Measurements from ENCODE around the gene POC1A.
"Not testable (repeated sequence)": the region's sequence is repeated elsewhere in the genome, so short reads cannot be mapped to it uniquely, and the experiment has no call there.

POC1A gene

DNA sequence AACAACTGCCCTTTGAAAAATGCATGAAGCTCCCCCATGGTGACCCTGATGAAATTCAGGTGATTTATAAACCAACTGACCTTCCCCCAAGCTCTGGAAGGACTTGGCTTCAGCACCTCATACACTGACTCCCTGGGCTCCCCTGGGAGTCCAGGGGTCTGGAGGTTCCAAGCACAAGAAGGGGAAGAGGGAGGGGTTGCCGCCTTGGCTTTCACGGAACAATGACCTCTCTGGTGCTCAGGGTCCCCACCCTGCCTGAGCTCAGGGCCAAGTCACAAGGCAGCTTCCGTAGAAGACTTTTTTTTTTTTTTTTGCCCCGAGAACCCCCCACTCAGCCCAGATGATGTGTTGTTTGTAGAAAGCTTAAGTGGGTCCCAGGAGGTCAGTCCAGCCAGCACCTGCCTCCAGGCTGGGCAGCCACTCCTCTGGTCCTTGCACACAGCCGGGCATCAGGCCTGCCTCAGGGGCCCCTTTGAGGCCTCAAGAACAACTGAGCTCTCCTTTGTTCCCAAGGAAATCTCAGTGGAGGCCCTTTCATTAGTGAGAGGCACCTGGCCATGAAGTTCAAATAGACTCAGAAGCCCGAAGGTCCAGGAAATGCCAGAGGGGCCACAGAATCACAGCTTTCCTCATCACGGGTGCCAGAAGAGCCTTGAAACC is 29.7 kb upstream of the POC1A start:
- no peak for FAIRE-seq

DNA sequence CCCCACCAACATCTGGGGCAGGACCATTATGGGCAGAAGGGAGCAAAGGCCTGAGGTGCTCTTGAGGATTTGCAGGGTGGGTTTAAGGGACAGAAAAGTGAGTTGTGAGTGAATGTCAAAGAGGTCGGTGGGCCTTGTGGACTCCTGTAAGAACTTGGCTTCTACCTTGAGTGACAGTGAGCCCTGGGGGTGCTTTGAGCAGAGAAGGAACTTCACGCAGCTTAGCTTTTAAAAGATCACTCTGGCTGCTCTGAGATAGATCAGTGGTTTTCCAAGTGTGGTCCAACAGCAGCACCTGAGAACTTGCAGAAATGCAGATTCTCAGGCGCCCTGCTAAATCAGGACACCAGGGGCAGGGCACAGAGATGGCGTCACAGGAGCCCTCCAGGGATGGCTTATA is 28.5 kb upstream of the POC1A start:
- FAIRE-seq: no peak

DNA sequence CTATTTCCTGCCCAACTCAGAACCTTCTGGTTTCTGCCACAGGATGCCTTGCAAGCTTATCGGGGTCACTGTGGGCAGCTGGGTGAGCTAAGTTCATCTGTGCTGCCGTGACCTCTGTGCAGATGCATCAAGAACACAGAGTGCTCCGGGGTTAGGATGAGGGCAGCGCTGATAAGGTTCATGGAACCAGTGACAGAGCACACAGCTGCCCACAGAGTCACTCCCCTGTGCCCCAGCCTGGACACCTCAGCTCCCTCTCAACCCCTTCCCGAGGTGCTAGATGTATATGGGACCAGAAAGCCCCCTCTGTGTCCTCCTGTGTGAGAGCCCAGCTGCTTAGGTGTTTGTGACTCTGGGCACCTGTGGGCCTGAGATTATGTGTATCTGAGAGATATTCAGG is 28.0 kb upstream of the POC1A start:
- FAIRE-seq: no peak

DNA sequence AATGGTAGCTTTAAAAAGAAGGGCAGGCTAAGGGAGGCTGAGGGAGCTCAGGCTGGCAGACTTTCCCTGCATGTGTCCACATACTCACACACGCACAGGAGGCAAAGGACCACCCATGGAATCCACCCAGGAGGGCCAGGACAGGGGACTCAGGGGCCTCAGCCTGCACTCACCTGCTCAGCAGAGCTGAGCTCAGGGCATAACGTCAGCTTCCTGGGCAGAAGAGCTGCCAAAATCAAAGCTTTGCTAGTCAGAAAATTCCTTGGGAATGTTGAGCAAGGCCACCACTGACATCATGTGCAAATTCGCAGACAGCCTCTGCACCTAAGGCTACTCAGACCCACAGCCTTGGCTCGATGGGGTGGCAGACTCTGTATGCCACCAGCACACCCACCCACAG is 27.3 kb upstream of the POC1A start:
- FAIRE-seq: no peak

DNA sequence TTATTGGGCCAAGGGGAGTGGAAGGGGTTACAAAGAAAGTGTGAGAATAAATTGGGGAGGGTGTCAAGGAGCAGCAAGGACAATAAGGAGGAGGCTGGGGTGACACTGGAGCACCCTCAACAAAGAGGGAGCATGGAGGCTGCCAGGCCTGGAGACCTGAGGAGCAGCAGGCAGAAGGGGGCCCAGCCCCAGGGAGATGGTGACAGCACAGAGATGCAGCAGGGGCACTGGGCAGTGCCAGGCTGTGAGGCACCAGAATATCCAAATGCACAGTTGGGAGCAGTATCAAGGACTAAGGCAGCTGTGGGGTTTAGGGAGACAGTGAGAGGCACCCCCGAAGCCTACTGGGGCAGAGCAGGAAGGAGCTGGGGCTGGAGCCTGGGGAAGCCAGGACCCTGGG is 24.3 kb upstream of the POC1A start:
- no peak for FAIRE-seq

DNA sequence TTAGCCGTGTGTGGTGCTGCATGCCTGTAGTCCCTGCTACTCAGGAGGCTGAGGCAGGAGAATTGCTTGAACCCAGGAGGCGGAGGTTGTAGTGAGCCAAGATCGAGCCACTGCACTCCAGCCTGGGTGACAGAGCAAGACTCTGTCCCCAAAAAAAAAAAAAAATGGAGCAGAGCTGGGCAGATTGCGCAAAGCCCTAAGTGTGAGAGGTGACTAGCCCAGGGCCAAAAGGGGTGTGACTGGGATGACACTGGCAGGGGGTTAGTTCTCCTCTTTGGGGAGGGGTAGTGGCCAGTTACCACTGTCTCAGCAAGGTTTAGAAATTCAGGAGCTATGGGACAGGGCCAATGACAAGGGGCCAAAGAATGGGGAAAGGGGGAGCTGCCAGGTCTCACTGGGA is 23.9 kb upstream of the POC1A start:
- FAIRE-seq: not testable (repeated sequence)

DNA sequence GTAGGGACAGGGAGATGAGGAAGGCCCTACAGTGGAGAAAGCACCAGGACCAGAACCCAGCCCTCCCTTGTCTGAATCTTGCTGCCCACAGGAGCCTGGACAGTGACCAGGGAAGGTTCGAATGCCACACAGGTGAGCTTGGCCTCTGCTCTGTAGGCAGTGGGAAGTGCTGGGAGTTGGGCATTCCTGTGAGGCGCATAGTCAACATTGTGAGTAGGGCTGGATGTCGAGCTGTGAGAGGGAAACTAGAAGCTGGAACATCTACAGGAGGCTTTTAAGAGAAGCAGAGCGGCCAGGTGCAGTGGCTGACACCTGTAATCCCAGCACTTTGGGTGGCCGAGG is 23.4 kb upstream of the POC1A start:
- no peak for FAIRE-seq

DNA sequence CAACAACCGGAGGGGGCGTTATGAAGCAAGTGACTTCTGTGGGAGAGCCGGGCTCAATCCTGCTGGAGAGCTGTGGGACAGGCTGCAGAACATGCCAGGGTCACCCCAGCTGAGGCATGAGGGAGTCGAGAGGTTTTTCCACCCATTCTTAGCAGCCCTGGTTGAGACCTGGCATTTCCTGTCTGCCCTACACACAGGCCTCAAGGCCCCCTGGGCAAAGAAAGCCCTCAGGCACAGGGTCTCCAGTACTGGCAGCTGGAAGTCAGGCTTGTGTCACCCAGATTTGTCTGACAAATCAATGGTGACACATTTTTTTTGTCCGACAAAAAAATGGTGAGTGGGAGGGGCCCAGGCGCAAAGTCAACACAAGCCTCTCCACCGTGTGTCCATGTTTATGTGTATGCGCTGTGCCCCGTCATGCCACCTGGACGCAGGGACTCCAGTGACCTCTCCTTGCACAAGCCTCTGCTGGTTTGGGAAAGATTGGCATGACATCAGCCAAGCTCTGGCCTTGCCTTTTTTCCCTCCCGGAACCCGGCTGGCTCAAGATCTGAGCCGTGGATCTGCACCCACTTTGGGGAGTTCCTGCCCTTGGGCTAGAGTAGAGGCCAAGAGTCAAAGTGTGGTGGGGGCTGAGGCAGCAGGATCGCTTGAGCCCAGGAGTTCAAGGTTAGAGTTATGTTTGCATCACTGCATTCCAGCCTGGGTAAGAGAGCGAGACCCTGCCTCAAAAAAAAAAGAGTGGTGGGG is 22.9 kb upstream of the POC1A start:
- FAIRE-seq: no peak

DNA sequence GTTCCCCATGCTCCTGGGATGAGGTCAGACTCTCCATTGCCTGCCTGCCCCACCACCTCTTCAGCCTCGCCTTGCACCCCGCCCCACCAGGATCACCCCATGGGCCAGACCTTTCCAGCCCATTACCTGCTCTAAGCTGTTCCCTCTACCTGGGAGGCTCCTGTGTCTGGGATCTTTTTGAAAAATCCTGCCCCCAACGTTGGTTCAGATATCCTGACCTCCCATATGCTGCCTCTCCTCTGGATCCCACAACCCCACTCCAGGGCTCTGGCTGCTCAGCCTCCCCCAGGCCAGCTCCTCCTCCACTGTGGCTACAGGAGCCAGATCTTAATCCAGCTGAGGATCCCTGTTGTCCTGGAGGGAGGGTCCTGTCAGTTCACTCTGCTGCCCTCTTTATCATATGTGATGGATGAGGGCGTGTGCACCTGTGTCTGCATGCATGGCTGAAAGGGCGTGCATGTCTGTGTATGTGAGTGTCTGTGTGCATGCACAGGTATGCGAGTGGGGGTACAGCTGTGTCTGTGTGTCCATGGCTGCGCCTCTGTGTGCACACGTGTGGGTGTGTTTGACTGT is 22.0 kb upstream of the POC1A start:
- no peak for FAIRE-seq

DNA sequence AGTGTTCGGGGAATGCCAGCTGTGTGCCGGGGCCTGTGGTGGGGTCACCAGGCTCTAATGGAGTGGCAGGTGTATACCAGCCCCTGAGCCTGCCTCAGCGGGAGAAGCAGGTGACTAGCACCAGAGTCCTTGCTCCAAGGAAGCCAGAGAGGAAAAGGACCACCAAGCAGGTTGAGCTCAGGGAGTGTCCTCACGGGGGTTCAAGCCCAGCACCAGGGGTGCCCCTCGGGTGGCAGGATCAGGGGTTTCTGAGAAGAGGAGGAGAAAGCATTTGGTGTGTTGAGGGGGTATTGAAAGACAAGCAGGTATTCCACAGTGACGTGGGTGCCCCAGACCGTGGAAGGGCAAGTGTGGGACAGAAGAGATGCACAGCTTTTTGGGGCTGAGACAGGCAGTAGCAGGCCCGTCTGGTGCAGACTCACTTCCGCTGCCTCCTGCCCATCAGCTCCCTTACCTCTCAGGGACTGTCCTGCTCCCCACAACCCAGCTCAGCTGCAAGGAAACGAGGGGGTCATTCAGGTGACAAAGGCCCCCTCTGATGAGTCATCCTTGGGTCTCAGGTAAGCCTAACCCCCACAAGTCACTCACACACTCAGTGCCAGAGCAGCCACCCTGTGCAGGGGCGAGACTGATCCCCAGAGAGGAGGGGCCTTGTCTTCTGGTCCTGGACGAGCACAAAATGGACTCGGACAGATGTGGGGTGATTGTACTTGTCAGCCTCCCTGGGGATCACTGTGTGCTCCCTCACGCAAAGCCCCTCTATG is 21.4 kb upstream of the POC1A start:
- no peak for FAIRE-seq

DNA sequence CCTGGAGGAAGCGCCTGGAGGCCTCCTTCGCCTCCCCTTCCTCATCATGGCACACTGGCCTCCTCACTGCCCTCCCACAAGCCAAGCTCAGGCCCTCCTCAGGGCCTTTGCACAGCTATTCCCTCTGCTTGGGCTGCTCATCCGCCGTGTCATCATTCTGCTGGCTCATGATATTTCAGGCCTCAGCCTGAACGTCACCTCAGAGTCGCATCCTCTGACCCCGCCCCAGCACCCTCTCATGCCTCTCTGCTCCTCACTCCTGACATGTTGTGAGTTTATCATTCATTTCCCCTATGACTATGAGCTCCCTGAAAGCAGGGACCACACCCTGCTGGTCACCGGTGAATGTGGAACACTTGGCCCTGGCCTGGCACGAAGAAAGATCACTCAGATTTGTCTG is 20.7 kb upstream of the POC1A start:
- FAIRE-seq: no peak

DNA sequence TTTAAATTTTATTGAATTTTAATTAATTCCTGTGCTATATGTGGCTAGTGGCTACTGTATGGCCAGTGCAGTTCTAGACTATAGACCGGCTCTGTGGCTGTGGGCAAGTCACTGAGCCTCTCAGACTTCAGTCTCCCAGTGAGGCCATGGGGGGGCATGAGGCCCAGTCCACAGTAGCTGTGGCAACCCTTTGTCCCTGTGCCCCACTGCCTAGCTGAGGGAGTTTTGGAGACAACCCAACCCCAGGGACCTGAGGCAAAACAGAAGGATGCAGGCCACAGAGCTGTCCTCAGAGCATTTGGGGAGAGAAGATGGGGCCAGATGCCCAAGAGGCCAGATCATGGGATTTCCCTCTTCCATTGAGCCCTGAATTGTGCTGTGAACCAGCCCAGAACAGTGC is 18.9 kb upstream of the POC1A start:
- FAIRE-seq: no peak

DNA sequence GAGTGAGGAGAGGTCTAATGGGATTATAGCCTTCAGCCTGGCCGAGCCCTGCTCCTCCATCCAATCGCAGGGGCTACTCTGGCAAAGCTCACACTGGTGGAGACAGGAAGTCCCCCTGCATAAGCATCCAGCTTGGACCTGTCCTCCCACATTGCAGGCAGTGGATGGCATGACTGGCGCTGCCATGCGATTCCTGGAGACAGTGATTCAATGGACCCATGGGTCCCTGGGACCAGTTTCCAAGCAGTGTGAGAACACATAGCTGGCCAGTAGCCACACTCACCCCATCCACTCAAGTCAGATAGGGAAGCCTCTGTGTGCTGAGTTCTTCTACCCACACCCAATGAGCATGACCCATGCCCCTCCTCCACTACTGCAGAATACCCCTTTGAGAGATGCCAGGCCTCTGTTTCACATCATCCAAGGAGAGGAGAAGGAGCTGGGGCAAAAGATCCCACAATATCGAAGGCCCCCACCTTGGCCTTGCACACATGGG is 18.1 kb upstream of the POC1A start:
- no peak for FAIRE-seq

DNA sequence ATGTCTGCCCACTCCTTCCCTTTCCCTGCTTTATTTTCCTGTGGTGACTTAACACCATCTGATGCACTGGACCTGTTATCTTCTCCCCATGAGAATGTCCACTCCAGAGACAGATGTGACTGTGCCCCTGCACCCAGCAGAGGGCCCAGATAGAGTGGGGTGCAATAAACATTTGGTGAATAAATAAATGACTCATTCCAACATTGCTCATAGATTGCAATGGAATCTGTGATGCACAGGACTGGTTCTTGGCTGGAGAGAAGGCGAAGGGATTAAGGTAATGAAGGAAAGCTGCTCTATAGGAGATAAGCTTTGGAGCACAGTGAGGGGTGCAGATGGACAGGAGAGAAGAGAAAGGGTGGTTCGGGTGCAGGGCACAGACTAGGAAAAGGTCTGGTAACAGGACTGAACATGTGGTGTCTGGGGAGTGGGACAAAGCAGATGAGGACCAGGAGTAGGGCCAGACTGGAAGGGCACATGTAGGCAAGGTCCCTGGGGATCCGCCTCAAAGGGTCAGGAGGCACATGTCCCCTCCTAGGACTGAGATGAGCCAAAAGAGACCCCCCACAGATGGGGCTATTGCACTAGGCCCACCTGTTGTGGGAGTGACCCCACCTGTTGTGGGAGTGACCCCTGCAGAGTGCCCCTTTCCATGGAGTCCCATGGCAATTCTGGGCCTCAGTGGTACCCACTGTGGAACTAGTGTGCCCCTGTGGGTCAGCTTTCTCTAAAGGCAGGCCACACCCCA is 17.5 kb upstream of the POC1A start:
- no peak for FAIRE-seq

DNA sequence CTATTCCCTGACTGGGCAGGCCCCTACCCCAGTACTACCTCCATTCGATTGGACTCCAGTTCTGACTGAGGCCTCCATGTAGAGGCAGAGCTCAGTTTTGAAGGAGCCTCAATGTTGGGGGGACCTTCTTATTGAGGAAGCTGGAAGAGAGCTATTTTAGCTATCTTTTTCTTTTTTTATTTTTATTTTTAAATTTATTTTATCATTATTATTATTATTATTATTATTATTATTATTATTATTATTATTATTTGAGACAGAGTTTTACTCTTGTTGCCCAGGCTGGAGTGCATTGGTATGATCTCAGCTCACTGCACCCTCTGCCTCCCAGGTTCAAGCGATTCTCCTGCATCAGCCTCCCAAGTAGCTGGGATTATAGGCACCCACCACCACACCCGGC is 16.0 kb upstream of the POC1A start:
- FAIRE-seq: not testable (repeated sequence)

DNA sequence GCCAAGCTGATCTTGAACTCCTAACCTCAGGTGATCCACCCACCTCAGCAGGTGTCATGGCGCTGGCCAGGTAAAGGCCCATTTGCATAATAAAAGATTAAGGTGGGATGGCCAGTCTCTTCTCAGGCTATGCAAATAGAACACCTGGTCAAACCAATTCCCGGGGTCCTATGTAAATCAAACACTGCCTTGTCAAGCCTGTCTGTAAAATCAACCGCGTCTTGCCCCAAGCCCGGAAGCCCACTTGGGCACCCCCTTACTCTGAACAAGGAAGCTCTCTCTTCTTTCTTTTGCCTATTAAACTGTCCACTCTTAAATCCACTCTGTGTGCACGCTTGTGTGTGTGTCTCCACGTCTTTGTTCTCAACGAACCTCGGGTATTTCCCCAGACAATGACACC is 13.0 kb upstream of the POC1A start:
- FAIRE-seq: no peak

DNA sequence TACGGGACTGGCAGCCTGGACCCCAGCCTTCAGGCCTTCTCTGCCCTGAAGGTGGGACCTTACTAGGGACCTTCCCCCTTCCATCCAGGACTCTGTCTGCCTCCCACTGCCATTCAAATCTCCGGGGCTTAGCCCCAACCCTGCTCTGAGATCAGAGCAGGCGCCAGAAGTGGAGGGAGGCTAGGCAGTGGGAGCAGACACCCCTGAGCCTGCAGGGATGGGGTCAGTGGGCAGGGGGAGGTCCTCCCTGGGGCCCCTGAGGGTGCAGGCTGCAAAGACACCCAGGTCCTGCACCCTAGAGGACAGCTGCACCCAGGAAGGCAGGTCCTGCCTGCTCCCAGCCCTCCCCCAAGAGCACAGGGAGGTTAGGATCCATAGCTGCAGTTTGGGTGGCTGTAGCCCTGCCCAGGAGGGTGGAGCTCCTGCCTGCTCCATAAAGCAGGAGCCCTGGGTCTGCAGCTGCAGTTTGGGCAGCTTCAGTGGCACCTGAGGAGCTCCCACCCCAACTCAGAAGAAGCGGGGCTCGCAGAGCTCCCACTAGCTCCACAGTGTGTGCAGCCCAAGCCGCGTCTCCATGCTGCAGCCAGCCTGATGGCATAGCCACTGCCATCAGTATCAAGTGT is 8.1 kb upstream of the POC1A start:
- FAIRE-seq: no peak

DNA sequence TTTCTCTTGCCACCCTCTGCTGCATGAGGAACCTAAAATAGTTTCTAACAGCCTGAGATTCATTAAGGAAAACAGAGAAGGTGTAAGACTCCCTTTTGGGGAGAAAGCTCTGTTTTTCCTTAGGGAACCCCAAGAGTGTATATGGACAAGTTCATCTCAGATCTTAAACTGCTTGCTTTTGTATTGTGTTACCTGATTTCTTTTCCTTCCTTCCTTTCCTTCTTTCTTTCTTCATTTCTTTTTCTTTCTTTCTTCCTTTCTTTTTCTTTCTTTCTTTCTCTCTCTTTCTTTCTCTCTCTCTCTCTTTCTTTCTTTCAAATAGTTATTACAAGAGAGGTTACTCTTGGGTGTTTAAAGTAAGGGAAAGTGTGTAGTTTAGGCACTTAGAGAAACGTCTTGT is 5.3 kb upstream of the POC1A start:
- FAIRE-seq: no peak

DNA sequence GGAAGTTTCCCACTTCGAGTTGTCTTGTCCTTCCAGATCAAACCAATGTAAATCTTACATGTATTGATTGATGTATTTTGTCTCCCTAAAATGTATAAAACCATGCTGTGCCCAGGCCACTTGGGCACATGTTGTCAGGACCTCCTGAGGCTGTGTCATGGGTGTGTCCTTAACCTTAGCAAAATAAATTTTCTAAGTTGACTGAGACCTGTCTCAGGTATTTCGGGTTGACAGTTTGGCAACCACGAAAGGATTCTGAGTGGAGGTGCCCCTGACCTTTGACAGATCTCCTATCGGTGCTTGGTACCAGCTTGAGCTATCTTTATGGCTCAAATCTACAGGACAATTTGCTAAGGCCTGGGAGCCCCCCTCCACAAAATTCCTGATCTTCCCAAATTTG is 1.7 kb upstream of the POC1A start:
- no peak for FAIRE-seq

DNA sequence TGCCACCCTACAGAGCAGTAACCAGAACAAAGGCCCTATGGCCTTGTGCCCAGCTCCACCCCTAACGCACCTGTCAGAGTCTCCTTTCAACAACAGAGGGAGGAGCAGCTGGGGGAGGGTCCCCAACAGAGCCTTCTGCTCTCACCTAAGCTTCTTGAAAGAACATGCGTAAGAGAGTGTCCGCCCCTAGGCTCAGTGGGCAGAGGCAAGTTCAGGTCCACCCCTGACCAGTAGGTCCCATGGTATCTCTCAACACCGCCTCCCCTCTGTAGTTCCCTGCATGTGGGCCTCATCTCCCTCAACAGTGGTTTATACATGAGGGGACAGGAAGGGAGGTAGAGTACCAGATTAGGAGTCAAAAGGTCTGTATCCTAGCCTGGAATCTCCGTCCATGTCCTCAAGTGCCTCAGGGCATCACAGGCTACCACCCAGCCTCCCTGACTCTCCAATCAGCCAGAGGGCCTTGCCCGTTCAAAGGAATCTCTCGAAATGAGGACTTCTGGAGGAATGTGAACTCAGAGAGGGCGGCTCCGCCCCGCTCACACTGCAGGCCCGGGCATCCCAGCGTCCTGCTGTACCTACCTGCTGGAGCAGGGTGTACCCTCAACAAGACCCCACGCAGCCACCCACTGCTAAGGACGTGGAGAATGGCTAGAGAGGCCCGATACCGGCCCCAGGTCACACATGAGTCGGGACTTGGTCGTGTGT is 680 bp downstream of the POC1A start:
- FAIRE-seq: no peak

DNA sequence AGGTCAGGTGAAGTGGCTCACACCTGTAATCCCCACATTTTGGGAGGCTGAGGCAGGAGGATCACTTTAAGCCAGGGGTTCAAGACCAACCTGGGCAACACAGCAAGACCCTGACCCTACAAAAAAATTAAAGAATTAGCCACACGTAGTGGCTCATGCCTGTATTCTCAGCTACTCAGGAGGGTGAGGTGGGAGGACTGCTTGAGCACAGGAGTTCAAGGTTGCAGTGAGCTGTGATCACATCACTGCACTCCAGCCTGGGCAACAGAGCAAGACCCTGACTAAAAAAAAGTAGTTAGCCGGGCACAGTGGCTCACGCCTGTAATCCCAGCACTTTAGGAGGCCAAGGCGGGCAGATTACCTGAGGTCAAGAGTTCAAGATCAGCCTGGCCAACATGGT is 2.2 kb downstream of the POC1A start:
- not testable (repeated sequence) for FAIRE-seq

DNA sequence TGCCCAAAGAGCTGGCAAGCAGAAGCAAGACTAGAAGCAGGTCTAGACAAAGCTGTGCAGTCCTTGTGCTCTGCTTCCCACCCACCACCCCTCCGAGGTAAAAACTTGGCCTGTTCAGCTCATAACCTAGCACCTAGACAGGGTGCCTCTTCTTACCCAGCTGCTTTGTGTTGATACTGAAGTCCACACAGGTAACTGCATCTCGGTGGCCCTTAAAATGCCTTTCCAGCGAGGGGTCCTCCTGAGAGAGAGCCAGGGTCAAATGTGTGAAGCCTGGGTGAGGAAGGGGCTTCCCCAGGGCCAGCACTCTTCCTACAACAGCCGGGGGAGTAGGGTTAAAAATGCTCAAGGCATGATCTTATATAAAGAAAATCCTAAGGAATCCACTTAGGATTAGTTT is 3.4 kb downstream of the POC1A start:
- no peak for FAIRE-seq

Data from endometrium (tissue), 2 donors.